Gastroesophageal sphincter (tissue), 4 donors: ENCODE results near the gene CEP55. TPM values are rescaled to one million over a fixed set of nuclear protein-coding genes. Genes with fewer than 3 reads are reported as not detected.

ENCODE experiments used
- ATAC-seq: fragments of 150-250 bp; one replicate; pipeline ENCODE4 v1.9.1; 2016; ENCODE audit warnings: mild to moderate bottlenecking, moderate library complexity
- H3K27ac ChIP-seq, 4 donors: fragments of 200-600 bp; sonication (generic) in 3 of 4; 1 replicate in 3 of 4; 2 replicates in 1 of 4; pipeline ENCODE4 v1.5.1; 2016 to 2019
- H3K27me3 ChIP-seq: fragments of 200-600 bp; sonication (generic); one replicate; pipeline ENCODE4 v1.5.1; 2019
- H3K36me3 ChIP-seq, 2 donors: fragments of 200-600 bp; sonication (generic); one replicate each; pipeline ENCODE4 v1.5.1; 2019; ENCODE audit warnings: control low read depth in 1 of 2
- H3K4me1 ChIP-seq, 3 donors: fragments of 200-600 bp; sonication (generic); 1 replicate in 2 of 3; 2 replicates in 1 of 3; pipeline ENCODE4 v1.5.1; 2016 to 2019; ENCODE audit warnings: control low read depth in 2 of 3
- H3K4me3 ChIP-seq, 2 donors: fragments of 200-600 bp; sonication (generic); one replicate each; pipeline ENCODE4 v1.5.1; 2019; ENCODE audit warnings: mild to moderate bottlenecking in 1 of 2, moderate library complexity in 1 of 2
- H3K9me3 ChIP-seq, 3 donors: fragments of 200-600 bp; sonication (generic); one replicate each; pipeline ENCODE4 v1.5.1; 2017 to 2019; ENCODE audit warnings: control low read depth in 2 of 3
- CTCF ChIP-seq, 4 experiments: fragments of 200-600 bp in 2 of 4; fragments of 450-650 bp in 2 of 4; sonication (generic) in 1 of 4; IDR thresholded peaks; one replicate each; pipeline ENCODE4 v1.5.1; 2017 to 2019; ENCODE audit warnings: antibody characterized with exemption in 4 of 4, mild to moderate bottlenecking in 2 of 4, moderate library complexity in 2 of 4
- EP300 ChIP-seq: sonication (generic); formaldehyde crosslinking; IDR thresholded peaks from one replicate; pipeline ENCODE4 v1.6.1; 2017; ENCODE audit warnings: antibody characterized with exemption, mild to moderate bottlenecking
- POLR2A ChIP-seq, 2 donors: fragments of 450-650 bp; IDR thresholded peaks; one replicate each; pipeline ENCODE4 v1.6.1; 2017; ENCODE audit warnings: antibody characterized with exemption in 2 of 2, mild to moderate bottlenecking in 2 of 2, moderate library complexity in 1 of 2
- POLR2AphosphoS5 ChIP-seq: sonication (generic); formaldehyde crosslinking; IDR thresholded peaks from one replicate; pipeline ENCODE4 v1.6.1; 2017; ENCODE audit warnings: antibody characterized with exemption
- WGBS, 2 donors: methylation state at CpG; one replicate each; pipeline ENCODE4 v1.1.5; 2018; ENCODE audit warnings: low coverage in 1 of 2; 5-methylcytosine and 5-hydroxymethylcytosine counted together
- total RNA-seq, 4 donors: library from RNA; depleted of rRNA; stranded (reverse); fragments of >200 nt; gene quantifications; one replicate each; pipeline ENCODE4 v1.1.0, GENCODE V29; 2016

CEP55 gene
- total RNA-seq, 4 donors from 2014 or later: 0.13 to 3.6 (median 0.35) TPM; not detected in 1

DNA sequence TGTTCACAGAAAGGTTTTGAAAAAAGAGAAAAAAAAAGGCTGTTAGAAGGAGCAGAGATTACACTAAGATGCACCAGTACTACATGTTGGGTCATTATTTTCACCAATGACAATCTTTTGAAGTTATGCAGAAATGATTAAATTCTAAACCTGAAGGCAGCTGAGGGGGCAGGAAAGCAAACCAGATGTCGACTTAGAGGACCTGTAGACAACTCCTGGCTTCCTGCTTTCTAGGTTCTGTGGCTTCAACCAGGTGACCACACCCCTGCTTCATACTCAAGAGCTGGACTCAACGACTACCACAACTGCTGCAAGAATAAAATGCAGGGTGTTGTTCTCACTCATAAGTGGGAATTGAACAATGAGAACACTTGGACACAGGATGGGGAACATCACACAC, 44.3 kb upstream of the CEP55 start:
- peaks cover 0 to 15% (median 0%) of the 10 kb centered on the region in 3 donors for H3K4me1 ChIP-seq
- H3K36me3 ChIP-seq: peaks cover 0 to 71% of the 10 kb centered on the region in 2 donors
- H3K4me3 ChIP-seq: no peak overlapping the region
- 0 to 29% methylated on average over 1 of the region's 2 CpGs for WGBS, 2 donors
- no peak overlapping the region for H3K27ac ChIP-seq
- no peak for ATAC-seq
- TF ChIP-seq EP300 (no peak), CTCF (IDR thresholded peaks at IDR 0.05) (no peak), POLR2A (IDR thresholded peaks at IDR 0.05) (no peak), POLR2AphosphoS5 (no peak)
- no peaks in the 10 kb centered on the region for H3K9me3 ChIP-seq
- no peaks in the 10 kb centered on the region for H3K27me3 ChIP-seq

DNA sequence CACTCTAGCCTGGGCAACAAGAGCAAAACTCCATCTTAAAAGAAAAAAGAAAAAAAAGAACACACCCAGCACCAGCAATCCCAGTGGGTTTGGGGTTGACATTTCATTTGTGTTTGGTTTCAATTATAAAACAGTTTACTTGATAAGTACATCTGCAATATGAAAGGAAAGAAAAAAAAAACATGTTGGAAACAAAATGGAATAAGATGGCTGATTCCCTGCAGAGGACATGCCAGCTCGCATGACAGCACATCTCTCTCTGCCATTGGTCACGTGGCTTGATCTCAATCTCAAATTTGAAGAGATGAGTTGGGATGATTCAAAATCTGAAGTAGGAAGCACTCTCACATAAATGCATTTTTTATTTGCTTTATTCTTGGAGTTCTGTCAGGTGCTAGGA, 42.3 kb upstream of the CEP55 start:
- 75 to 96% methylated on average over 2 of the region's 2 CpGs for WGBS, 2 donors
- Histone ChIP-seq H3K27ac (peak overlapping the region in 2 of 4 donors; percentile 41 to 58), H3K4me1 (peaks cover 8 to 35% (median 16%) of the 10 kb centered on the region in 3 donors), H3K4me3 (no peak overlapping the region), H3K9me3 (no peaks in the 10 kb centered on the region), H3K36me3 (peaks cover 0 to 62% of the 10 kb centered on the region in 2 donors), H3K27me3 (no peaks in the 10 kb centered on the region)
- no peak for ATAC-seq
- TF ChIP-seq POLR2A (IDR thresholded peaks at IDR 0.05): no peak
- TF ChIP-seq CTCF (IDR thresholded peaks at IDR 0.05): no peak
- TF ChIP-seq POLR2AphosphoS5: no peak
- no peak for TF ChIP-seq EP300

GRCh38 chr10:93454736-93455135, 41.7 kb upstream of the CEP55 start:
- Histone ChIP-seq H3K27me3 (no peaks in the 10 kb centered on the region), H3K9me3 (no peaks in the 10 kb centered on the region), H3K36me3 (peaks cover 0 to 56% of the 10 kb centered on the region in 2 donors), H3K4me3 (no peak overlapping the region), H3K4me1 (peaks cover 14 to 41% (median 22%) of the 10 kb centered on the region in 3 donors), H3K27ac (peak overlapping the region in 2 of 4 donors; percentile 41 to 58)
- ATAC-seq: no peak
- WGBS, 2 donors: 87% methylated on average over 5 of the region's 7 CpGs; no CpG with 5 or more reads in 1 of the 2 donors
- TF ChIP-seq CTCF (IDR thresholded peaks at IDR 0.05) (no peak), POLR2A (IDR thresholded peaks at IDR 0.05) (no peak), EP300 (no peak), POLR2AphosphoS5 (no peak)

DNA sequence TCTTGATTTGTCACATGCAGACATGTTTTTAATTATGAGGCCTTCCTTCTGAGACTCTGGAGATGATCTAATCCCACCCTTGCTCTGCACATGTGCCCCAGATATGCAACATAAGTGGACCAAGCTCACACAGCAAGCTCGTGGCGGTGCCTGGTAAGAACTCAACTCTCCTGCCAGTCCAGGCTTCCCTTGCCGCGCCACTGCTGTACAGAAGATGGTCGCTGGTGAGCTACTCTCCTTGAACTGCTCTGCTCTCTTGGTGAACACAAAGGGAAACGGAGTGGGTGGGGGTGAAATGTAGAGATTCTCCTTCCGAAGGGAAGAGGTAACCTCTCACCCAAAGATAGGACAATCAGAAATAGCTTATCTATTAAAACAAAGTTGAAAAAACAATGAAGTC, 39.9 kb upstream of the CEP55 start:
- 78 to 86% methylated on average over 1 to 7 of the region's 7 CpGs for WGBS, 2 donors
- H3K27ac ChIP-seq: peak overlapping the region in 3 of 4 donors; percentile 43 to 95 (median 86)
- TF ChIP-seq POLR2AphosphoS5: no peak
- no peak for TF ChIP-seq EP300
- no peaks in the 10 kb centered on the region for H3K27me3 ChIP-seq
- peaks cover 15 to 56% (median 33%) of the 10 kb centered on the region in 3 donors for H3K4me1 ChIP-seq
- H3K9me3 ChIP-seq: no peaks in the 10 kb centered on the region
- H3K36me3 ChIP-seq: peaks cover 0 to 39% of the 10 kb centered on the region in 2 donors
- ATAC-seq: no peak
- H3K4me3 ChIP-seq: no peak overlapping the region

DNA sequence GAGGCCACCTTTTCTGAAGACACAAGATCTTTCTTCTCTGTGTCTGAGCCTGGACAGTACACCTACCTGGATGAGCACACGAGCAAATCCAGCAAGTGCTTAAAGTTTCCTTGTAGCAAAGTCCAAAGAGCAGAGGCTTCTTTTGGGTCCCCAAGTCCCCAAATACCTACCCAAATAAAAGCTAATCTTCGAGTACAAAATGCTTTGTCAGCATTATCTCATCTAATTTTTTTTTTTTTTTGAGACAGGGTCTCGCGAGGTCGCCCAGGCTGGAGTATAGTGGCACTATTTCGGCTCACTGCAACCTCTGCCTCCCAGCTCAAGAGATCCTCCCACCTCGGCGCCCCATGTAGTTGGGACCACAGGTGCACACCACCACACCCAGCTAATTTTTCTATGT, 38.9 kb upstream of the CEP55 start:
- Histone ChIP-seq H3K27ac (peak overlapping the region; percentile 86 to 99 (median 96)), H3K36me3 (peaks cover 0 to 33% of the 10 kb centered on the region in 2 donors), H3K9me3 (no peaks in the 10 kb centered on the region), H3K4me1 (peaks cover 15 to 66% (median 36%) of the 10 kb centered on the region in 3 donors), H3K4me3 (no peak overlapping the region), H3K27me3 (no peaks in the 10 kb centered on the region)
- WGBS, 2 donors: 80 to 91% methylated on average over 2 to 7 of the region's 8 CpGs
- no peak for TF ChIP-seq POLR2A (IDR thresholded peaks at IDR 0.05)
- no peak for TF ChIP-seq CTCF (IDR thresholded peaks at IDR 0.05)
- no peak for TF ChIP-seq EP300
- TF ChIP-seq POLR2AphosphoS5: no peak
- ATAC-seq: no peak
